HTERT RPE-1 (cell line): ENCODE results near the gene FAM72C.
"Not testable (repeated sequence)": the region's sequence is repeated elsewhere in the genome, so short reads cannot be mapped to it uniquely, and the experiment has no call there.

ENCODE experiments used
- in situ Hi-C: fragments of 300-500 bp; cut with MboI; formaldehyde crosslinking; loops from 4 replicates; pipeline ENCODE4 v1.14.3; 2020; ENCODE audit warnings: low sequenced_read_pairs

Gene FAM72C

GRCh38 chr1:143984721-143985473, 13.1 kb upstream of the FAM72C start:
- in situ Hi-C loops: not testable (repeated sequence)

- in situ Hi-C loops: not testable (repeated sequence)
Measured at GRCh38 chr1:143974416-143974815, 2.6 kb upstream of the FAM72C start.

GRCh38 chr1:143973876-143974414, 2.2 kb upstream of the FAM72C start:
- in situ Hi-C loops: not testable (repeated sequence)

GRCh38 chr1:143972753-143973326, 1.1 kb upstream of the FAM72C start:
- in situ Hi-C loops: not testable (repeated sequence)

GRCh38 chr1:143965860-143966259, 5.9 kb downstream of the FAM72C start:
- in situ Hi-C loops: not testable (repeated sequence)

- in situ Hi-C loops: not testable (repeated sequence)
Measured at GRCh38 chr1:143964294-143964693, 7.5 kb downstream of the FAM72C start.

GRCh38 chr1:143955930-143956329, 15.9 kb downstream of the FAM72C start:
- in situ Hi-C loops: not testable (repeated sequence)

GRCh38 chr1:143952913-143953312, 18.9 kb downstream of the FAM72C start:
- in situ Hi-C loops: not testable (repeated sequence)

- in situ Hi-C loops: not testable (repeated sequence)
Measured at GRCh38 chr1:143951485-143952391, 20.0 kb downstream of the FAM72C start.

- in situ Hi-C loops: not testable (repeated sequence)
Measured at GRCh38 chr1:143947749-143948148, 24.0 kb downstream of the FAM72C start.

- in situ Hi-C loops: not testable (repeated sequence)
Measured at GRCh38 chr1:143945253-143945652, 26.5 kb downstream of the FAM72C start.

- in situ Hi-C loops: not testable (repeated sequence)
Measured at GRCh38 chr1:143944576-143945240, 27.1 kb downstream of the FAM72C start.

GRCh38 chr1:143943319-143943978, 28.3 kb downstream of the FAM72C start:
- in situ Hi-C loops: not testable (repeated sequence)

- in situ Hi-C loops: not testable (repeated sequence)
Measured at GRCh38 chr1:143942238-143942860, 29.4 kb downstream of the FAM72C start.

GRCh38 chr1:143939666-143940065, 32.1 kb downstream of the FAM72C start:
- in situ Hi-C loops: not testable (repeated sequence)

GRCh38 chr1:143938922-143939321, 32.9 kb downstream of the FAM72C start:
- in situ Hi-C loops: not testable (repeated sequence)

GRCh38 chr1:143936457-143937115, 35.2 kb downstream of the FAM72C start:
- in situ Hi-C loops: not testable (repeated sequence)

- in situ Hi-C loops: not testable (repeated sequence)
Measured at GRCh38 chr1:143919127-143919526, 52.7 kb downstream of the FAM72C start.

GRCh38 chr1:143918552-143918951, 53.2 kb downstream of the FAM72C start:
- in situ Hi-C loops: not testable (repeated sequence)
